Glutamatergic neuron (in vitro differentiated cells): ENCODE measurements around the gene RET. TPM values are rescaled to one million over a fixed set of nuclear protein-coding genes. Genes with fewer than 3 reads are reported as not detected.
A peak's percentile ranks its signal among the peaks of the same experiment; 100 is the strongest.

Experiments
- DNase-seq: peaks from one replicate; pipeline ENCODE4 v3.0.0; 2022
- H3K27ac Mint-ChIP-seq: one replicate; pipeline ENCODE4 v1.8.0; 2020; ENCODE audit warnings: mild to moderate bottlenecking, mixed read lengths, inconsistent platforms; ENCODE audit not compliant: unreplicated experiment
- H3K27me3 Mint-ChIP-seq: one replicate; pipeline ENCODE4 v1.8.0; 2020; ENCODE audit warnings: mild to moderate bottlenecking, moderate library complexity, mixed read lengths, inconsistent platforms; ENCODE audit not compliant: unreplicated experiment
- H3K36me3 Mint-ChIP-seq: one replicate; pipeline ENCODE4 v1.8.0; 2020; ENCODE audit warnings: mild to moderate bottlenecking, mixed read lengths, inconsistent platforms; ENCODE audit not compliant: unreplicated experiment
- H3K4me1 Mint-ChIP-seq: one replicate; pipeline ENCODE4 v1.8.0; 2020; ENCODE audit warnings: mild to moderate bottlenecking, low read depth, mixed read lengths, inconsistent platforms; ENCODE audit not compliant: unreplicated experiment
- H3K4me3 Mint-ChIP-seq: one replicate; pipeline ENCODE4 v1.8.0; 2020; ENCODE audit warnings: mild to moderate bottlenecking, mixed read lengths, inconsistent platforms; ENCODE audit not compliant: unreplicated experiment
- H3K9me3 Mint-ChIP-seq: one replicate; pipeline ENCODE4 v1.8.0; 2020; ENCODE audit warnings: mild to moderate bottlenecking, moderate library complexity, mixed read lengths, inconsistent platforms; ENCODE audit not compliant: unreplicated experiment
- CTCF ChIP-seq: fragments of 200-600 bp; sonication (generic); IDR thresholded peaks from one replicate; pipeline ENCODE4 v1.5.0; 2021; ENCODE audit not compliant: partially characterized antibody, unreplicated experiment
- total RNA-seq: library from RNA; stranded (reverse); fragmentation: NEBNext Ultra II Directional; extraction: Animal tissue kit (Norgen Biotek cat#: 25700); gene quantifications from one replicate; pipeline ENCODE4 v1.2.1, GENCODE V29; 2021; ENCODE audit not compliant: unreplicated experiment

Gene RET
- total RNA-seq, 1 donor from 2014 or later, result 34.7 TPM

GRCh38 chr10:43111921-43112607 is 35.2 kb downstream of the RET start:
- Mint-ChIP-seq H3K4me1 (no peaks in the 10 kb centered on the region), H3K9me3 (peaks cover 4% of the 10 kb centered on the region), H3K36me3 (no peaks in the 10 kb centered on the region), H3K4me3 (no peak overlapping the region), H3K27ac (no peak overlapping the region), H3K27me3 (peaks cover 2% of the 10 kb centered on the region)
- no peak for TF ChIP-seq CTCF
- no peak for DNase-seq

DNA sequence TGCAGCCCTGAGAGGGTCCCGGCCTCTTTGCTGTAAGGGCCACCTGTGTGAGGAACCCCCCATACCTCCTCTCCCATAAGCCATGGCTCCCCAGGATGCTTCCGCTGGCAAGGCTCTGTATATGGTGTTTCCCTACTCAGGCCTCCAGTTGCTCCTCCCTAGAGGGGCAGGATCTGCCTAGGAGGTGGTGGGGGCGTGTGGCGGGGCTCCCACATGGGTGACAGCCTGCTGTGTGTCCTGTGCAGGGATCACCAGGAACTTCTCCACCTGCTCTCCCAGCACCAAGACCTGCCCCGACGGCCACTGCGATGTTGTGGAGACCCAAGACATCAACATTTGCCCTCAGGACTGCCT is 35.7 kb downstream of the RET start:
- H3K4me1 Mint-ChIP-seq, result no peaks in the 10 kb centered on the region
- H3K27me3 Mint-ChIP-seq, result peaks cover 3% of the 10 kb centered on the region
- no peaks in the 10 kb centered on the region for H3K36me3 Mint-ChIP-seq
- no peak overlapping the region for H3K4me3 Mint-ChIP-seq
- no peak for TF ChIP-seq CTCF
- no peak for DNase-seq
- peaks cover 5% of the 10 kb centered on the region for H3K9me3 Mint-ChIP-seq
- no peak overlapping the region for H3K27ac Mint-ChIP-seq

GRCh38 chr10:43113201-43114087 is 36.6 kb downstream of the RET start:
- TF ChIP-seq CTCF, result peak; percentile 11
- H3K27me3 Mint-ChIP-seq, result peaks cover 3% of the 10 kb centered on the region
- peak; percentile 21 for DNase-seq
- no peak overlapping the region for H3K4me3 Mint-ChIP-seq
- no peaks in the 10 kb centered on the region for H3K4me1 Mint-ChIP-seq
- H3K9me3 Mint-ChIP-seq, result peaks cover 5% of the 10 kb centered on the region
- no peaks in the 10 kb centered on the region for H3K36me3 Mint-ChIP-seq
- no peak overlapping the region for H3K27ac Mint-ChIP-seq

GRCh38 chr10:43114088-43114742 is 37.3 kb downstream of the RET start:
- DNase-seq, result no peak
- Mint-ChIP-seq H3K36me3 (no peaks in the 10 kb centered on the region), H3K9me3 (peaks cover 3% of the 10 kb centered on the region), H3K4me3 (no peak overlapping the region), H3K27ac (no peak overlapping the region), H3K4me1 (no peaks in the 10 kb centered on the region), H3K27me3 (peaks cover 2% of the 10 kb centered on the region)
- no peak for TF ChIP-seq CTCF
